Globus pallidus (tissue), 1 donor: ENCODE measurements around the gene PYM1.

Source experiments
- DNase-seq: peaks from one replicate; pipeline ENCODE4 v3.0.0-alpha.2; 2015; ENCODE audit warnings: low spot score

Gene PYM1

GRCh38 chr12:55927588-55928502, at the start of gene PYM1:
TSS of gene PYM1 (minus strand) at chr12:55927894. CDS start at chr12:55927761, 133 bp downstream.
- peak; percentile 62 for DNase-seq

GRCh38 chr12:55974308-55974730, 46.6 kb upstream of the PYM1 start:
- DNase-seq: no peak

- peak; percentile 100 for DNase-seq
Measured at GRCh38 chr12:55973599-55974307, 46.1 kb upstream of the PYM1 start, which contains the start of gene RAB5B. TSS of gene RAB5B (plus strand) at chr12:55974078. CDS start at chr12:55986961, 12,883 bp downstream.

GRCh38 chr12:55972911-55973598, 45.4 kb upstream of the PYM1 start:
- DNase-seq: no peak

GRCh38 chr12:55972456-55972855, 44.8 kb upstream of the PYM1 start:
- no peak for DNase-seq

GRCh38 chr12:55972042-55972441, 44.3 kb upstream of the PYM1 start:
- no peak for DNase-seq

- DNase-seq: no peak
Measured at GRCh38 chr12:55970775-55971174, 43.1 kb upstream of the PYM1 start.

GRCh38 chr12:55969356-55969755, 41.7 kb upstream of the PYM1 start:
- DNase-seq: no peak

- DNase-seq: peak; percentile 82
Measured at GRCh38 chr12:55966408-55967281, 39.0 kb upstream of the PYM1 start, which contains the start of gene CDK2. TSS of gene CDK2 (plus strand) at chr12:55966830. CDS start at chr12:55967009, 179 bp downstream.

- DNase-seq: no peak
Measured at GRCh38 chr12:55965941-55966407, 38.3 kb upstream of the PYM1 start, which contains the start of gene PMEL. TSS of gene PMEL (minus strand) at chr12:55966042. CDS start at chr12:55966011, 31 bp downstream.

- no peak for DNase-seq
Measured at GRCh38 chr12:55965240-55965639, 37.5 kb upstream of the PYM1 start.

GRCh38 chr12:55963760-55964159, 36.1 kb upstream of the PYM1 start:
- no peak for DNase-seq

GRCh38 chr12:55957106-55957859, 29.6 kb upstream of the PYM1 start:
- no peak for DNase-seq

GRCh38 chr12:55955800-55956508, 28.3 kb upstream of the PYM1 start:
- DNase-seq: no peak

GRCh38 chr12:55955344-55955743, 27.6 kb upstream of the PYM1 start:
- DNase-seq: no peak

GRCh38 chr12:55946553-55946952, 18.9 kb upstream of the PYM1 start:
- DNase-seq: no peak

- no peak for DNase-seq
Measured at GRCh38 chr12:55942577-55943136, 15.0 kb upstream of the PYM1 start.

GRCh38 chr12:55942055-55942454, 14.4 kb upstream of the PYM1 start:
- no peak for DNase-seq

GRCh38 chr12:55940065-55940732, 12.5 kb upstream of the PYM1 start:
- DNase-seq: peak; percentile 83
